Activated CD8-positive, alpha-beta memory T cell treated with anti-CD3 and anti-CD28 coated beads, Interleukin-2, amount 50 U/mL, for 24 hours (primary cell): ENCODE measurements around the gene CDH23.
A peak's percentile ranks its signal among the peaks of the same experiment; 100 is the strongest.

ENCODE experiments used
- DNase-seq: peaks from one replicate; pipeline ENCODE4 v3.0.0-alpha.2; 2020; ENCODE audit errors: extremely low read depth

Gene CDH23

DNA sequence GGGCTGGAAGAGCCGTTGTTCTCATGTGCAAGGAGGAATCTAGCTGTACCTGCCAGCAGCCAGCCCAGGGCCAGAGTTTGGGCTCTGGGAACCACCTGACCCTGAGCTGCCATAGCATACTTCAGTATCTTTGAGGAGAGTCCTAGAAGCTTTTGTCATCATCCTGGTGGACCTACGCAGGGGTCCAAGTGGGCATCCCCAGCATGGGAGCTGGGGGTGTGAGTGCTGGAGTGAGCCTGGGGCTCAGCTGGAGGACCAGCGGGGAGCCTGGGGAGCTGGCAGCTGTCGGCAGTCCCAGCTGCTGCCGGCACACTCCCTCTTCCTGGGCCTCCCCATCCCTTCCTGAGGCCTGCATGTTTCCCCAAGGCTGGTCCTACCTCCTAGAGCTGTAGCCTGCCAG, 290.4 kb downstream of the CDH23 start:
- DNase-seq, result no peak

DNA sequence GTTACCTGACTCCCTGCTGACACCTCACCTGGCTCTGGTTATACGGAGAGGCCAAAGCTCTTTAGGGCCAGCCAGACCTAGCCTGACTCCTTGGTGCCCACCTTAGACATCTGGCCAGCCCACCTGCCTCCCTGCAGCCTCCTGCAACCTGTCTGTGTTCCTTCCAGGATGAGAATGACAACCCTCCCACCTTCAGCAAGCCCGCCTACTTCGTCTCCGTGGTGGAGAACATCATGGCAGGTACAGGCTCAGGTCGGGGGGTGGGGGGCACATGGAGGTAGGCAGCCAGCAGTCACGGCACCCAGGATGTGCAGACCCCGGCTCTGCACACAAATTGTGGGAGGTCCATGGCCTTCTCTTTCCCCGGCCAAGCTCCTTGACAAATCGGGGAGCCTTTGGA, 290.8 kb downstream of the CDH23 start:
- DNase-seq, result no peak

DNA sequence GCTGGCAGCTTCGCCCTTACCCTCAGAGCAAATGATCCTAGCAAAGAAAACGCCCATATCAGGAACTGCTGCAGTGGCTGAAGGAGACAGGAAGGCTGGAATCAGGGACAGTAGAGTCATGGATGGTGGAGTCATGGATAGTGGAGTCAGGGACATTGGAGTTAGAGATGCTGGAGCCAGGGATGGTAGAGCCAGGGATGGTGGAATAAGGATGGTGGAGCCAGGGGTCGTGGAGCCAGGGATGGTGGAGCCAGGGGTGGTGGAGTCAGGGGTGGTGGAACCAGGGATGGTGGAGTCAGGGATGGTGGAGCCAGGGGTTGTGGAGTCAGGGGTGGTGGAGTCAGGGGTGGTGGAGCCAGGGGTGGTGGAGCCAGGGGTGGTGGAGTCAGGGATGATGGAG, 291.5 kb downstream of the CDH23 start:
- DNase-seq, result no peak

DNA sequence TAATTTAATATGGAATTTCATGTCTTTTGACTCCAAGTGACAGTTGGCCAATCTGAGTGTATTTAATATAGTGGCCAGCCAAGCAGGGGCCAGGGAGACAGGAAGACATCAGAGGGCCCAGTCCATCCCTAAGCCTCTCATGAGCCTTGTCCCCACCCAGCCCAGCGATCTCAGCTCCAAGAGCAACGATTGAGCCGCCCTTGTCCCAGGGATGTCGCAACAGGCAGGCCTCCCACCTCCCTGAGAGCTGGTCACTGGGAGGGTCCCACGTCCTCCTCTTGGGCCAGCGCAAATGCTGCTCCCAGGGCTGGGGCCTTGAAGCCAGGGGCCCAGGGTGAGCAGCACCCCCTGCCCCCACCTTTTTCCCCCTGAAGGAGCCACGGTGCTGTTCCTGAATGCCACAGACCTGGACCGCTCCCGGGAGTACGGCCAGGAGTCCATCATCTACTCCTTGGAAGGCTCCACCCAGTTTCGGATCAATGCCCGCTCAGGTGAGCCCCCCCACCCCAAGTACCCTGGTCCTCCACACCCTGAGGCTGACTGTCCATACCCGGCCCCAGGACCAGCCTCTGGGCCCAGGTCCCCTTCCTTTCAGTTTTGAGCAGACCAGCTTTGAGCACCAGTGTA, 293.5 kb downstream of the CDH23 start:
- no peak for DNase-seq

DNA sequence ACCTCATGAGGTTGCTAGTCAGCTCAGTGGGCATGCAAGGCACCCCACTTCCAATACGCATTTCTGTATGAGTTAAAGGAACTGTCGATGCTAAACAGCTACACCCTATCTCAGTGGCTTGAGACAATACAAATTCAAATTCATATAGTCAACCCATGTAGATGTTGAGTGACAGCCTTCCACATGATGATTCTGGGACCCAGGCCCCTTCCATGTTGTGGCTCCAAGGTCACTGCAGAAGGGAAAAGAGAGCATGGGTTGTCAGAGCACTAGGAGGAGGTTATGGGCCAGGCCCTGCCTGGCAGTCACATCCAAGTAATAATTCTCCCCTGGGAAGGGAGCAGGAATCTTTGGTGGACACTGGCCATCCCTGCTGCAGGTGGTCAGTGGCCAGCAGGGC, 294.7 kb downstream of the CDH23 start:
- no peak for DNase-seq

DNA sequence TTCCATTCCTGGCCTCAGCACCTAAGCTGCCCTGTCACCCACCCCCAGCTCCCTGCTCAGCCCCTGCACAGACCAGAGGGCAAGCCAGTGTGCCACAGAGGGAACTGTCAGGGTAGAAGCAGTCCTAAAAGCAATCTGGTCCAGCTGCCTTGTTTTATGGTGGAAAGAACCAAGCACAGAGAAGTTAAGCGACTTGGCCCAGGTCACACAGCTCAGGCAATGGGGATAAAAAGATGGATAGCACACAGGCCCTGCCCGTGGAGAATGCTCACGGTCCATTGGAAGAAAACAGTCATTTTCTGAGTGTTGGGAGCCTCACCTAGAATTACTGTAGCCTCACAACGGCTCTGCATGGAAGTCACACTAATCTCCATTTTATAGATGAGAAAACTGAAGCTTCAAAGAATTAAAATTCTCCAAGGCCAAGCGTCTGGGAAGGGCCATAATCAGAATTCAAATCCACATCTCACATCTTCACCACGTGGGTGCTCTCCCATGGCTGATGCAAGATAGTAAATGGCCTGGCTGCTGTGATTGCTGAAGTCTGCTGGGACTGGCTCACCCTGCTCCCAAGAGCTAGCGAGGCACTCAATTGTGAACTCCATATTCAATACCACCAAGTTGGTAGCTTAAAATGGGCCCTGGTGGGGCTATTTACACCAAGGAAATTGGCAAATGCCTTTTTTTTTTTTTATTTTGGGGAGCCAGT, 296.0 kb downstream of the CDH23 start:
- DNase-seq, result no peak

DNA sequence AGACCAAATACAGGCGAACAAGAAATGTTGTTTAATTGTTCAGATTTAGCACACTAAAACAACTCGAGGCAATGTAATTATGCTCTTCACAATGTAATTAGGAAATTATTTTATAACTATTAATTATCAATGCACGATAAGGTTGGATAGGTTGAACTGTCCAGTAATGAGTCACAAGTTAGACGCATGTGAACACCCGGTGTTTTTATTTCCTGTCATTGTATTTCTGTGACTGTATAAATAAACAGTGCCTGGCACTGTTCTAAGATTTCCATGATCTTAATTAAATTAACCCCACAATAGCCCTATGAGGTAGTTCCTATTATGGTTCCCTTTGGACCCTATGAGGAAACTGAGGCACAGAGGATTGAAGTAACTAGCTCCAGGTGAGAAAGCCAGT, 296.7 kb downstream of the CDH23 start:
- DNase-seq, result no peak

DNA sequence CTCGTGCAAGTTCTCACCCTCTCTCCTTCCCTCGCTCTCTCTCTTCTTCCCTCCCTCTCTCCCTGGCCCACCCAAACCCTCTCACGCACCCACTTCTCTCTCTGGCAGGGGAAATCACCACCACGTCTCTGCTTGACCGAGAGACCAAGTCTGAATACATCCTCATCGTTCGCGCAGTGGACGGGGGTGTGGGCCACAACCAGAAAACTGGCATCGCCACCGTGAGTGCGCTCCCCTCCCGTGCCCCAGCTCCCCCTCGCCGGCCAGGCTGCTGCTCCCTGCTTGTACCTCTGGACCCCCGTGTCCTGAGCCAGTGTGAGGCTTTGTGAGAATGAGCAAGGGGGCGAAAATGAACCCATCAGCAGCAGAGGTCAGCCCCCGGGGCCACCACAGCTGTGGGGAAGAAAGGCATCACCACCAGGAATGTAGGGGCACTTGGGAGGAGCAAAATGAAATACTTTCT, 297.4 kb downstream of the CDH23 start:
- no peak for DNase-seq

DNA sequence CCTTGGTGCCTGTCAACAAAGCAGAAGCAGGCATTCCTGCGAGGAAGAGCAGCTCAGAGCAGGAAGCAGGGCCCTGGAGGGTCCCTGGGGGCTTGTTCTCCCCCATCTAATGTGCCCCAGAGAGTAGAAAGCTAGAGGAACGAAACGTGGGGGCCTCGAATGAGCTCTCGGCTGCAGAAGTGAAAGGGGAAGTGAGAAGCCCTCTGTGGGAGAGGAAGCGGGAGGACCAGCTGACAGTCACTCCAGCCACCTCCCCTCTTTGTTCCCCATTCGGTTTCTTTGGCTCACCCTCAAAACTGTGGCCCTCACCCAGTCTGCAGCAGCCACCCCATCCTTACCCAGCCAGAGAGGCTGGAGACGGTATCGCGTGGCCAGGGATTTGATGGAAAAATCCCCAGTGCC, 297.8 kb downstream of the CDH23 start:
- no peak for DNase-seq

DNA sequence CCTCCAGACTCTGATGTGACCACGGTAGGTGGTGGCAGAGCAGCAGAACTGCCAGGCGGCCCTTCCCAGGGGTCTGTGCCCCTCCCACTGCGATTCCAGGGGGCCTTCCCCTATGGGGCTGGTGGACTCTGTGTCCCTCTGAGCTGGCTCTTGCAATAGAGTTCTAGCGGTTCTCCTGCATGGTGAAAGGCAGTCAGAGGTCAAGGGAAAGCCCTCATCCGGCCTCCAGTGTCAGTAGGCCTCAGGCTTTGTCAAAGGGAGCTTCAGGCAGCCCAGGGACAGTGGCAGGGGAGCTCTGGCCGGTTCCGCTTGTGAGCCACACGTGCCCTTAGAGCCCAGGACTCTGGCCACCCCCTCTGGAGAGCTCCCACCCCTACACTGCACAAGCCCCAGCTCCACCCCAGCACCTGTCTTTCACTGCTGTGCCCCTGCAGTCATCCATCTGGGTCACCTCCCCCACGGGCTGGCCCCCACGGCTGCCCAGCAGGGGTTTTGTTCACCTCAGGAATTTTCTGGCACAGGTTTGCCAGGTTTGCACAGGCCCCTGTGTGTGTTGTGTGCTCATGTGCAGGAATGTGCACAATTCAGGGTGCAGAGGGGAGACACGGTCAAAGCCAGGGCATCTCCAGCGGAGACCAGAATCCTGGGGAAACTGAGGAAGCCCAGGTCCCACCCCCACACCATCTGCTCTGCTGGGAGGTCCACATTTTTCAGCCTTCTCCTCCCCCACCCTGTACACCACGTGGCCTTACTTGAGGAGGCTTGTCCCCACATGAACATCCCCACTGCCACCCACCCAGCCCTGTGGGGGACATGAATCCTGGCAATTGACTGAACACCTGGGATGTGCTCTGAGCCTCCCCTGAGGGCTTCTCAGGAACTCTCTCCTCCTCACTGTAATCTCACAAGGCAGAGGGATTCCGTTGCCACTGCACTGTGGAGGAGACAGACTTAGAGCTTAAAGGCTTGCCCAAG, 299.1 kb downstream of the CDH23 start:
- DNase-seq, result no peak

DNA sequence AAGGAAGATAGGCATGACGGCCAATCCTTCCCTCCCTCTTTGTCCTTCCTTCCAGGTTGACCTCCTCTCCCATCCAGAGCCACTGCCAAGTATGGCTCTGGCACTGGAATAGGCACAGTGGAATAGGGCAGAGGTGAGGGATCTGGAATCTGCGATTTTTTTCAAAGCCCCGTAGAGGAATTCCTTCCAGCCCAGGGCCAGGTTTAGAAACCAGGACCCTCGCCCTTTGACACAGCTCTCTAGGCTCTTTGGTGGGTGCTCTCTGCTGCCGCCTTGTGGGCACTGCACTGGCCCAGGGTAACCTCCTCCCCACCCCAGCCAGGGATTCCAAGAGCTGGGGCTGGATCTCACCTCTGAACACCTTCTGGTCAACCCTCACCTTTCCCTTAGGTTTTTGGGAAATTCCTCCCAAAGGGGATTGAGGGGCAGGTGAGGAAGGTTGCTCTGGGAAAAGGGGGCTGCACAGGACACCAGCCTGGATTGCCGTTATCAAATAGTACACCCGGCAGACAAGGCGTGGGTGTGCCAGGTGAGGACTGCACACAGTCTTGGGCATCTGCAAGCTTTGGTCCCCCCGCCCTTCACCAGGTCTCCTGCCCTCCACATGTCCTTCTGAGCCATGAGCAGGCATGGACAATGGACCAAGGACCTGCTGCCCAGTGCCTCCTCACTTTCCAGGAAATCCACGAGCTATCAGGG, 300.1 kb downstream of the CDH23 start:
- peak; percentile 12 for DNase-seq

DNA sequence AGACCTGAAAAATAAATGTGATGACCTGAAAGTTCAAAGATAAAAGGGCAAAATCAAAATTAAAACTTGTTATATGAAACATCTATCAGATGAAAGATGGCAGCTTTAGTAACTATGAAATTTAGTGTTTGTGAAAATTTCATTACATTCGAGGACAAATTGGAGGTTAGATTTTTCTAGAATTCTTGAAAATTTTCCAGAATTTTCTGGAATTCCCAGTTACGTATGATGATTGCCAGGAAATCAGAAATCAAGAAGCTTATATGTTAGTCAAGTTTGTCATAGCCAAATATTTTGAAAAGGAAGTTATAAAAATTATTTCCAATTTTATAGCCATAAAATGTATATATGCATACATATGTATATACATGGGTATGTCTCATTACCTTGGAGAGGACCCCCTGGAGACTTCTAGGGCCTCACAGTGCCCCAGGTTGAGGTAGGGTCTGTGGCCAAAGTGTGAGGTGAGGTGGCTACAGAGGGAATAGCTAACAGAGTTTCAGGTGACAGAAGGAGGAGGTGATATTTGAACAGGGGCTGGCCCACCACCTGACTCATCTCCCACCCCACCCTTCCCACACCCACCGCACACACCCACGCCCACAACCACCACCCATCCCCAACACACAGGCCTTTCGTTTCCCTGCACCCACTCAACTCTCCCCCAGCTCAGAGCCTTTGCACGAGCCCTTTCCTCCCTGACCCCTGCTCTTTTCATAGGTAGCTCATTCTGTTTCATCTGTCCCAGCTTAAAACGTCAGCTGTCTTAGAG, 301.4 kb downstream of the CDH23 start:
- DNase-seq, result peak; percentile 26

DNA sequence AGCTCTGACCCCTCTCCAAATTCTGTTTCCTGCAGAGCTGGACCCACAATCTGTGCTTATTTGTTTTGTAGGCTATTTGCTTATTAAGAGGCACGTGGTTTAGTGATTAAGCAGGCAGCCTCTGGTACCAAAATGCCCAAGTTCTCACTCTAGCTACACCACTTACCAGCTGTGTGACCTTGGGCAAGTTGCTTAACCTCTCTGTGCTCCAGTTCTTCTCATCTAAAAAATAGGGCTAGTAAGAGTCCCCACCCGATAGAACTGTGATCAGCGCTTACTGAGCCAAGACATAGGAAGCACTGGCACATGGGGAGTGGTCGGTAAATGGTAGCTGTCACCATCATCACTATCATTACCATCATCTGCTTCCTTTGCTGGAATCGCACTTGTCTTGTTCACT, 302.0 kb downstream of the CDH23 start:
- no peak for DNase-seq

DNA sequence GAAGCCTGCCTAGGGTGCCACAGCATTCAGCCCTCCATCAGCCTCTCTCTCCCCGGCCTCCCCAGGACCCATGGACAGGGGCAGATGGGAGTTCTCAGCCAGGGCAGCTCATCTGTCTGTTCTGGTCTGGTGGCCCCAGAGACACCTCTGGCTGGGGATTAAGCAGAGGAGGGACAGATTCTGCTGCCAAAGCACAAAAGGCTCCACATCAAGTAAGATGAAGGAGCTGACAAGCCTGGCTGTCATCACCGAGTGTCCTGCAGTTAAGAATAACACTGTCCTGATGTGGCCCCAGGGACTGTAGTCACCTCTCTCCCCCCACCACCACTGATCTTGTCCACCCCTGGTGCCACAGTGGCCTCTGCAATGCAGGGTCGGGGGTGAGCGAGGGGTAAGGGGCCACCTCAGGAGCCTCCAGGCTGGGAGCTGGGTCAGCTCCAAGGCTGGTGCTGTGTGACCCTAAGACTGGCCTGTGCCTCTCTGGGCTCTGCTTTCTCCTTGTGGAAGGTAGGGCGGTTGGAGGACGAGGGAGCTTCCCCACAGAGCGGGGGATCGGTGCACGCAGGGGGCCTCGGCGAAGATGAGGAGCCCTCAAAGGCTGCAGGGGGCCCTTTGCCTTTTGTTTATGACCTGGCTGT, 304.1 kb downstream of the CDH23 start:
- DNase-seq, result no peak

DNA sequence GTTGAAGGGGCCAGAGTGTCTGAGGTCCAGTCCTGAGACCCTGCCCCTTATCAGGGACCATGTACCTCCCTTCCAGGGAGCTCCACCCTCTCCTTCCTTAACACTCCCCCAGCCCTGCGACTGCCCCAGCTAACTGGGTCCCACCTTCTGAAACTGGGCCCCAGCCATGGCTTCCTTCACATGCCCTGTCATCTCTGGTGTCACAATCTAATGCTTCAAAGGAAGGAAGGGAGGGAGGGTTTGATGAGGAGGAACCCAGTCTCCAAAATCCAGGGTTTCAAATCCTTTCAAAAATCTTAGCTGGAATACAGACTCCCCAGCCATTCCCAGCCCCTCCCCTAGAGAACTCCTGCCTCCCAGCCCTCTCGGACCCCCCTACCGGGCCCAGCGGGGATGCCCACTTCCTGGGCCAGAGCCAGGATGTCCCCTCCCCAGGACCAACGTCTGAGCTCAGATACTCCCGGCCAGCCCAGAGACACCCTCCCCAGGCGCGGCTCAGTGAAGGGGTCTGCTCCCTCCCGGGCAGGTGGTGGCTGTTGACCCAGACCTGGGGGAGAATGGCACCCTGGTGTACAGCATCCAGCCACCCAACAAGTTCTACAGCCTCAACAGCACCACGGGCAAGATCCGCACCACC, 304.9 kb downstream of the CDH23 start:
- DNase-seq, result no peak

DNA sequence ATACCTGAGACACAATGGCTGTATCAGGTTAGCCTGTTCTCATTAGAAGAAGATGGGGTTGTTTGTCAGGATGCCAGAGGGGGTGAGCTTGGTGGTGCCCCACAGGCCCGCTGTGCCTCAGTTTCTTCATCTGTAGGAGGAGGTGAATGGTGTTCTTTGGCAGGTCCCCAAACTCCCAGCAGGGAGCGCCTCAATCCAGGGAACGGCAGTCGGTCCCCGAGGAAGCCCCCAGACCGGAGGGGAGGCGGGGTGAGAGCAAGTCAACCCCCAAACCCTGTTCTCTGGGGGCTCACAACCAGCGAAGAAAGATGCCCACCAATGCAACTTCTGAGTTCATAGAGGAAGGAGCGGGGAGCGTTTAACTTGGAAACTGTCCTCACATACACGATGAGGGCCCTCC, 306.9 kb downstream of the CDH23 start:
- DNase-seq, result no peak

DNA sequence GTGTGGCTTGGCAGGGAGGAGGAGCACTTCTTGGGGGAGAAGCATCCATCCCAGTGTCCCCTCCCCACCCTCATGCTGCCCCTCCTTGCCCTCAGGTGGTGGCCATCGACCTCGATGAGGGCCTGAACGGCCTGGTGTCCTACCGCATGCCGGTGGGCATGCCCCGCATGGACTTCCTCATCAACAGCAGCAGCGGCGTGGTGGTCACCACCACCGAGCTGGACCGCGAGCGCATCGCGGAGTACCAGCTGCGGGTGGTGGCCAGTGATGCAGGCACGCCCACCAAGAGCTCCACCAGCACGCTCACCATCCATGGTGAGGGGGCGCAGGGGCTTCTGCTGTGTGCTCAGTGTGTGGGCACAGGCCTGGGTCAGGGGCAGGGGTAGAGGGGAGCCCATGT, 308.1 kb downstream of the CDH23 start:
- DNase-seq, result no peak

DNA sequence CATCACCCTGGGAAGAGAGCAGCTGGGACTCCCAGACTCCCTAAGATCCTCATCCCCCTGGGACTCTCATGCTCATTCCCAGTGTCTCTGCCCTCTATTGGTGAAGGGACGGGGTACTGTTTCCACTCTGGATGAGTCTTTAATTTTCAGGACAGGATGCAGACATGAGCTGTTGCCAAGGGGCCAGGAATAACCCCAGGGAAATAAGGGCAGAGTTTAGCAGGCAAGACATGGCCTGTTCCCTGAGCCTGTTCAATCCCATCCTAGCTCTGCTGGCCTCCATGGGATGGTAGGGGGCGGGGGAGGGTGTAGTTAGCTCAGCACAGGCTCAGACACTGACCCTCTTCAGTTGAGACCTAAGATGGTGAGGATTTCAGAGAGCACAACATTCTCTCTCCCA, 308.9 kb downstream of the CDH23 start:
- no peak for DNase-seq

DNA sequence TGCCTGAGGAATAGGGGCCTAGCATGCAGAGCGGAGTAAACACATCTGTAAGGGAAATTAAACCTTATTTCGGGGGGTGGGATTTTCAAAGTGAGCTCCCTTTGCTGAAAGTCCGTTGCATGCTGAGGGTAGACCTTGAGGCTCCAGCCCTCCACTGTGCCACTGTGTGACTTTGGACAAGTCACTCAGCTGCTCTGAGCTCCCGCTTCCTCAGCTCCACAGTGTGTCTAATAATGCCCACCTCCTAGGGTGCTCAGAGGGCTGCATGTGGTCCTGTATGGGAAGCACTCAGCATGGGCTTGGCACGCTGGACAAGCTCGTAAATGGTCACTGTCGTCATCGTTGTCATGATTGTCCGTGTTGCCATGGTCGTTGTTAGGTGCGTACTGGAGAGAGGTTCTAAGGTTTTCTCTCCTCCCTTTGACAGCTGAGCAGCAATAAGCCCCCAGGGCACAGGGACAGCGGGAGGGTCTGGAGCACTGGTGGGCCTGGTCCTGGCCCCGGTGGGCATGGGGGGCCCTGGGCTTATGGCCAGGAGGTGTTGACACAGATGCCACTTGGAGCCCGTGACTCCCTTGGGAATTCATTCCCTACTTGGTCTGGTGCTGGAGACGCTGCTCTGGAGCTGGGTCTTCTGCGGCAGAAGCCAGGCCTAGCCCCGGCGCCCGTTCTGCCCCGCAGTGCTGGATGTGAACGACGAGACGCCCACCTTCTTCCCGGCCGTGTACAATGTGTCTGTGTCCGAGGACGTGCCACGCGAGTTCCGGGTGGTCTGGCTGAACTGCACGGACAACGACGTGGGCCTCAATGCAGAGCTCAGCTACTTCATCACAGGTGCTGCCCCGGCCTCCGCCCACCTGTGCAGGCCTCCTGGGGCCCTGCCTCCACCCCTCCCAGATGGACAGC, 309.7 kb downstream of the CDH23 start:
- no peak for DNase-seq
